GM19324 (cell line): Measurements from ENCODE around the gene SRP19.
A peak's percentile ranks its signal among the peaks of the same experiment; 100 is the strongest.
"Not testable (repeated sequence)": the region's sequence is repeated elsewhere in the genome, so short reads cannot be mapped to it uniquely, and the experiment has no call there.

ENCODE experiments used
- ATAC-seq: cut with Tn5 transposase; IDR thresholded peaks from one replicate; pipeline ENCODE4 v1.9.1; 2021; ENCODE audit warnings: mild to moderate bottlenecking, moderate library complexity; ENCODE audit not compliant: unreplicated experiment, low FRiP score

Gene SRP19

DNA sequence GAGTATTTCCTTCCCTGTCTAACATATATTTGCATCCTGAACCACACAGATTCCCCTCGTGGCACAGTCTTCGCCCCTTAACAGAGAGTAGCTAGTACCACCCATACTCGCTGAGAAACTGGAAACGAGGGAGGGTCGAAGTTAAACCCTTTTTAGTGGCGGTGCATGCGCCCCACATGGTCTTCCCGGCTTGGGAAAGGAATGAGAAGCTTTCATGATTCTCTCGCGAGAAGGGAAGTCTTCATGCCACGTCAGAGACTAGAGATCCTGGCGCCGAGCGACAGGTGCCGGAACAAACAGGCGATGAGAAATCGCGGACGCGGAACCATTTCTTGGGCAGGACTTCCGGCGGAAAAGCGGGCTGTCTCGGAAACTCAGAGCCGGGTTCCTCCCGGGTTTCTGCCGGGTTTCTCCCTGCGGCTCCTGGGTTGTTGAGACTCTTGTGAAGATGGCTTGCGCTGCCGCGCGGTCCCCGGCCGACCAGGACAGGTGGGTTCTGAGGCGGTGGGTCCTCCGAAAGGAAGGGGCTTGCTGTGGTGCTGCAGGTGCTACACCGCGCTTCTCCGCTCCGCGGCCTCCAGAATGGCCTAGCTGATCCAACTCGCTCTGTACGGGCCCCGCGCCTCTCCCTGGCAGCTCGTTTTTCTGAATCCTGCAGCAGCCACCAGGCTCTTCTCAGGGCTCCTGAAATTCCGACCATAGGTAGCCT is at the start of gene SRP19:
SRP19 (plus strand) TSS at position 359 of the 709 bp plus-strand sequence; CDS start at position 449, 90 bp downstream.
- peak; percentile 99 for ATAC-seq

DNA sequence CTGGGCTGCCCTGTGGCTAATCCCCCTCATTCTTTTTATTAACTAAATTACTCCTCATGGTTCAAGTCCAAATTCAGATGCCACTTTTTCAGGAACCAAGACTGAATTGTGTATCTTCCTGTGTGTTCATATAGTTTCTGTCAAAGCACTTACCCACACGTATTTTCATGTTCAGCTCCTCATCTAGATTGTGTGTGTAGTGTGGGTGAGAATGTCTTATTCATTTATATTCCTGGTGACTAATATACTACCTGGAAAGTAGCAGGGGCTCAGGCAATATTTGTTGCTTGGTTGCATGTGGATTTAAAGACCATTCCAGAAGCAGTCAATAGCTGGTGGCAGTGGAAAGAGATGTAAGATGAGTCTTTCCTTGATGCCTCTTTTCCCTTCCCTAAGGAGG is 48.5 kb upstream of the SRP19 start:
- no peak for ATAC-seq

DNA sequence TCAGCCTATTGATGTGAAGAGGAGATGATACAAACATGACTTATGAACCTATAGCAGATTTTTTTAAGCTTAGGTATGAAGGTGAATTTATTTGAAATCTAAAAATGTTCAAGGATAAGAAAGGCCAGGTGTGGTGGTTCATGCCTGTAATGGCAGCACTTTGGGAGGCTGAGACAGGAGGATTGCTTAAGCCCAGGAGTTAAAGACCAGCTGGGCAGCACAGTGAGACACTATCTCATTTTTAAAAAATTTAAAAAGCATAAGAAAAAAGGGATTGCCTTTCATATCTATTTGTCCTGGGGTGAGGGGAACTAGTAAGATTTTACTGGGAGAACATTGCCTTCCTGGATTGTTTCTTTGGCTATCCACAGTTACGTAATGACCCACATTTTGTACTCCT is 40.8 kb upstream of the SRP19 start:
- no peak for ATAC-seq

- ATAC-seq, result no peak
These were observed 38.6 kb upstream of the SRP19 start for GRCh38 chr5:112822456-112822855.

- ATAC-seq, result no peak
These were observed 37.9 kb upstream of the SRP19 start for GRCh38 chr5:112823181-112823580.

DNA sequence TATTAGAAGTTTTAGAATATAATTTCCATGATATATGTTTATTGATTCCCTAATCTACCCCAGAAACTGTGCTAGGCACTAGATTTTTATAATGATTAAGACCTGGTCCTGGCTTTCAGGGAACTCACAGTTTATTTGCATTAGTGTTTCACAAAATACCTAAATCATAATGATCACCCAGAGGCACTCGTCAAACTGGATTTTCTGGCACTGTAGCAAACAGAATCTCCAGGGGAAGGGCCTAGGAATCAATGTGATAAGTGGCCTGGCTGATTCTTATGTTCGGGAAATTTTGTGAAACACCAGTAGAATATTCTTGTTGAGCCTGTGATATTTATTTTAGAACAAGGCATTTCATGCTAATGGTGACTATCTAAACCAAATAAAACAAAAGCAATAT is 37.4 kb upstream of the SRP19 start:
- ATAC-seq, result no peak

- no peak for ATAC-seq
These were observed 36.9 kb upstream of the SRP19 start for GRCh38 chr5:112824197-112824596.

- ATAC-seq, result no peak
These were observed 30.7 kb upstream of the SRP19 start for GRCh38 chr5:112830378-112830777.

DNA sequence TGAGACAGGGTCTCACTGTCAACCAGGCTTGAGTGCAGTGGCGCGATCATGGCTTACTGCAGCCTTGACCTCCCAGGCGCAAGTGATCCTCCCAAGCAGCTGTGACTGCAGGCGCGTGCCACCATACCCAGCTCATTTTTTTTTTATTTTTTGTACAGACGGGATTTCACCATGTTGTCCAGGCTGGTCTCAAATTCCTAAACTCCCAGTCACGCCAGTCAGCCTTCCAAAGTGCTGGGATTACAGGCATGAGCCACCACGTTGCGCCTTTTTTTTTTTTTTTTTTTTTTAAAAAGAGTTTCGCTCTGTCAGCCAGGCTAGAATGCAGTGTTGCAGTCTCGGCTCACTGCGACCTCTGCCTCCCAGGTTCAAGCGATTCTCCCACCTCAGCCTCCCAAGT is 27.1 kb upstream of the SRP19 start:
- ATAC-seq, result no peak

DNA sequence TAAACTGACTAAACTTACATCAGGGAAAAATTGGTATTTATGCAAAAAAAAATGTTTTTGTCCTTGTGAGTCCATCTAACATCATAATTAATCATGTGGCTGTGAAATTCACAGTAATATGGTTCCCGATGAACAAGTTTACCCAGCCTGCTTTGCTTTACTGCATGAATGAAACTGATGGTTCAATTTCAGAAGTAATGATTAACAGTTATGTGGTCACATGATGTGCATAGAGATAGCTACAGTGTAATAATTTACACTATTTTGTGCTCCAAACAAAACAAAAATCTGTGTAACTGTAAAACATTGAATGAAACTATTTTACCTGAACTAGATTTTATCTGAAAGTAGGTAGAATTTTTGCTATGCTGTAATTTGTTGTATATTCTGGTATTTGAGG is 16.6 kb upstream of the SRP19 start:
- no peak for ATAC-seq

- ATAC-seq, result no peak
These were observed 14.5 kb upstream of the SRP19 start for GRCh38 chr5:112846556-112846955.

GRCh38 chr5:112847306-112847705 is 13.8 kb upstream of the SRP19 start:
- no peak for ATAC-seq

- peak; percentile 95 for ATAC-seq
These were observed 12.8 kb upstream of the SRP19 start for GRCh38 chr5:112848116-112848811.

DNA sequence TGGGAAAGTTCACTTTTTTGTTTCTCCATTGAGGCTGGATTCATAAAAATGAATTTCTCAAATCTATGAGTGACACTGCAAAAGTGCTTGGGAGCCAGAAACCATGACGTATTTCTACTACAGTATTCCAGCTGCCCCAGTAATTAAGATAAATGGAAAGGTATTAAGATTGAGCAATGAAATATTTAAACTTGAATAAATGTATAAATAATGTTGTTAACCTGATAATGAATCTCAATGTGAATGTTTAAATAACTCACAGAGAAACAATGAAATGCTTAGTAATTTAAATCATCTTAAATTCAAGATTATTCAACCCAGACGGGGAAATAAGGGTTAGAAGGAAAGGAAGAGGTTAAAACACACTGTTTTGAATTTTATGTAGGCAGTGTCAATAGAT is 11.2 kb upstream of the SRP19 start:
- ATAC-seq, result no peak

DNA sequence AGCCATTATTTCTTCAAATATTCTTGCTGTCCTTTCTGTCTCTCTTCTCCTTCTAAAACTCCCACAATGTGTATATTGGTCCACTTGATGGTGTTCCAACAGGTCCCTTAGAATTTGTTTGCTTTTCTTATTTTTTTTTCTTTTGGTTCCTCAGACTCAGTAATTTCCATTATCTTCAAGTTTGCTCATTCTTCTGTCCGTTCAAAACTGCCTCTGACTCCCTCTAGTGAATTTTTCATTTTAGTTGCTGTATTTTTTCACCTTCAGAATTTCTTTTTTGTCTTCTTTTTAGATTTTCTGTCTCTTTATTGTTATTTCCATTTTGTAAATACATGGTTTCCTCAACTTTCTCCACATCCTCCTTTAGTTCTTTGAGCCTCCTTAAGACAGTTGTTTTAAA is 6.4 kb upstream of the SRP19 start:
- ATAC-seq, result no peak

DNA sequence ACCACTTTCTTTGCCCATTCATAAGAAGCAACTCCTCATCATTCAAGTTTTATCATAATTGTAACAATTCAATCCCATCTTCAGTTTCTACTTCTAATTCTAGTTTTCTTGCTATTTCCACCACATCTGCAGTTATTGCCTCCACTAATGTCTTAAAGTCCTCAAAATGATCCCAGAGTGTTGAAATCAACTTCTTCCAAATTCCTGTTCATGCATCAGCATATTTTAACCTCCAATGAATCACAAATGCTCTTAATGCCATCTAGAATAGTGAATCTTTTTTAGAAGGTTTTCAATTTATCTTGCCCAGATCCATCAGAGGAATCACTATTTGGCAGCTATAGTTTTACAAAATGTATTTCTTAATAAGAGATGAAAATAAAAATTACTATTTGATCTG is 3.2 kb upstream of the SRP19 start:
- ATAC-seq, result no peak

- not testable (repeated sequence) for ATAC-seq
These were observed 537 bp upstream of the SRP19 start for GRCh38 chr5:112860571-112860928.

GRCh38 chr5:112861638-112861985 is 525 bp downstream of the SRP19 start:
- ATAC-seq, result no peak

- no peak for ATAC-seq
These were observed 998 bp downstream of the SRP19 start for GRCh38 chr5:112862085-112862484.

DNA sequence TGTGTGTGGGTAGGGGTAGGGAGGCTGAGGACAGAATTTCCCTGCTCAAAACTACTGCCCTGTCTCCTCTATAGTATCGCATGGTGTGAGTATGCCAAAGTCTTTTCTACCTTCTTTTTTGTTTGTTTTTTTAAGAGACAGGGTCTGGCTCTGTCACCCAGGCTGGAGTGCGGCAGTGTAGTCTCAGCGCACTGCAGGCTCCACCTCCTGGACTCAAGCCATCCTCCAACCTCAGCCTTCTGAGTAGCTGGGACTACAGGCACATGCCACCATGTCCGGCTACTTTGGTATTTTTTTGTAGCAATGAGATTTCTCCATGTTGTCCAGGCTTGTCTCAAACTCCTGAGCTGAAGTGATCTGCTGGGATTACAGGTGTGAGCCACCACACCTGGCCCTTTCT is 2.5 kb downstream of the SRP19 start:
- ATAC-seq, result no peak

DNA sequence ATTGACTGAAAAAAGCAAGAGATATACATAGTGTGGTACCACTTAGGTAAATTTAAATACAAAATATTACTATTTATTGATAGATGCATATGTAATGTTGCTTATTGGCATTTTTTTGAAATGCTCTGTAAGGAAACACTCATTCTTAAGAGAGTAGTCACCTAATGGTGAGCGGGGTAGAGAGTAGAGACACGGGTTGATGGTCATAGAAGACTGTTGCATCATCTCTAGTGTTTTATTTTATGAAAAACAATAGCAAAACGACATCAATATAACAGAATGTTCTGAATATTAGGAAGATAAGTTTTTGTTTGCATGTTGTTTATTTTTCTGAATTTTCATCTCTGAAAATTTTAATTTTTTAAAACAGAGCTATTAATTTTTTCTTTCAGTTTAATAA is 4.0 kb downstream of the SRP19 start:
- no peak for ATAC-seq

GRCh38 chr5:112866739-112867138 is 5.7 kb downstream of the SRP19 start:
- no peak for ATAC-seq
